ENCODE results near the gene PRKCE. TPM values are rescaled to one million over a fixed set of nuclear protein-coding genes. Genes with fewer than 3 reads are reported as not detected.
A peak's percentile ranks its signal among the peaks of the same experiment; 100 is the strongest.

PRKCE gene
- total RNA-seq, 4 donors from 2014 or later, result 20.0 to 29.7 (median 25.2) TPM

- peak in 2 of 3 donors; percentile 54 to 73 for DNase-seq
- peaks cover 0 to 5% (median 0%) of the 10 kb centered on the region in 3 donors for H3K36me3 ChIP-seq
- TF ChIP-seq CTCF (IDR thresholded peaks at IDR 0.05), result no peak
- TF ChIP-seq POLR2A (IDR thresholded peaks at IDR 0.05), result no peak
These were observed 340.7 kb downstream of the PRKCE start for GRCh38 chr2:45992021-45992740.

GRCh38 chr2:45992741-45993475 is 341.4 kb downstream of the PRKCE start:
- TF ChIP-seq POLR2A (IDR thresholded peaks at IDR 0.05) (no peak), CTCF (IDR thresholded peaks at IDR 0.05) (no peak)
- Histone ChIP-seq H3K4me1 (peaks cover 0 to 23% (median 4%) of the 10 kb centered on the region in 4 donors), H3K9me3 (no peaks in the 10 kb centered on the region), H3K4me3 (no peak overlapping the region), H3K27ac (peak overlapping the region in 2 of 4 donors; percentile 69 to 70), H3K27me3 (no peaks in the 10 kb centered on the region), H3K36me3 (peaks cover 0 to 5% (median 0%) of the 10 kb centered on the region in 3 donors)
- no peak for DNase-seq

More at GRCh38 chr2:45992021-45992740, 340.7 kb downstream of the PRKCE start:
- no peaks in the 10 kb centered on the region for H3K9me3 ChIP-seq
- H3K27me3 ChIP-seq, result no peaks in the 10 kb centered on the region
- peak overlapping the region in 3 of 4 donors; percentile 19 to 70 (median 69) for H3K27ac ChIP-seq
- peaks cover 0 to 23% (median 4%) of the 10 kb centered on the region in 4 donors for H3K4me1 ChIP-seq
- no peak overlapping the region for H3K4me3 ChIP-seq

GRCh38 chr2:45993476-45993991 is 342.1 kb downstream of the PRKCE start:
- peak; percentile 28 to 85 (median 74) for TF ChIP-seq CTCF (IDR thresholded peaks at IDR 0.05)
- TF ChIP-seq POLR2A (IDR thresholded peaks at IDR 0.05), result no peak
- no peak overlapping the region for H3K27ac ChIP-seq

GRCh38 chr2:45994060-45994459 is 342.6 kb downstream of the PRKCE start:
- Histone ChIP-seq H3K4me3 (no peak overlapping the region), H3K9me3 (no peaks in the 10 kb centered on the region), H3K27me3 (no peaks in the 10 kb centered on the region), H3K36me3 (peaks cover 0 to 5% (median 0%) of the 10 kb centered on the region in 3 donors), H3K4me1 (peaks cover 0 to 23% (median 4%) of the 10 kb centered on the region in 4 donors), H3K27ac (no peak overlapping the region)
- no peak for DNase-seq
- TF ChIP-seq CTCF (IDR thresholded peaks at IDR 0.05) (no peak), POLR2A (IDR thresholded peaks at IDR 0.05) (no peak)

More at GRCh38 chr2:45993476-45993991, 342.1 kb downstream of the PRKCE start:
- H3K9me3 ChIP-seq, result no peaks in the 10 kb centered on the region
- H3K4me1 ChIP-seq, result peaks cover 0 to 23% (median 4%) of the 10 kb centered on the region in 4 donors
- H3K27me3 ChIP-seq, result no peaks in the 10 kb centered on the region
- H3K36me3 ChIP-seq, result peaks cover 0 to 5% (median 0%) of the 10 kb centered on the region in 3 donors
- H3K4me3 ChIP-seq, result no peak overlapping the region
- DNase-seq, result peak in 2 of 3 donors; percentile 55 to 82

GRCh38 chr2:46000660-46001059 is 349.2 kb downstream of the PRKCE start:
- Histone ChIP-seq H3K27ac (peak overlapping the region in 1 of 4 donors; percentile 63), H3K27me3 (no peaks in the 10 kb centered on the region), H3K4me3 (no peak overlapping the region), H3K9me3 (no peaks in the 10 kb centered on the region), H3K36me3 (no peaks in the 10 kb centered on the region), H3K4me1 (no peaks in the 10 kb centered on the region)
- TF ChIP-seq CTCF (IDR thresholded peaks at IDR 0.05) (no peak), POLR2A (IDR thresholded peaks at IDR 0.05) (no peak)
- DNase-seq, result no peak
